Measurements from ENCODE around the gene OR4D1. TPM values are rescaled to one million over a fixed set of nuclear protein-coding genes. Genes with fewer than 3 reads are reported as not detected.

The OR4D1 gene
- total and polyA plus RNA-seq, 2 of the 8 experiments (the other 6 are each of a cell fraction or from before 2014, with no cell fraction given): 0.32 to 0.39 TPM

DNA sequence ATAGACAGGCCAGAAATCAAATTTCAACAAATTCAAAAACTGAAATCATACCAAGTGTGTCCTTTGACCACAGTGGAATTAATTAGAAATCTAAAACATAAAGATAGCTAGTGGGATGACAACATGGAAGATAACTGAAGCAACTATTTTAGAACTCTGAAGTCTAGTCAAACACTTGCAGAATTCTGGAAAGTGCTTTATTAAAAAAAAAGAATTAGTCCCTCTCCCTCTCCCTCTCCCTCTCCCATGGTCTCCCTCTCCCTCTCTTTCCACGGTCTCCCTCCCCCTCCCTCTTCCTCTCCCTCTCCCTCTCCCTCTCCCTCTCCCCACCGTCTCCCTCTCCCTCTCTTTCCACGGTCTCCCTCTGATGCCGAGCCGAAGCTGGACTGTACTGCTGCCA, 6.7 kb upstream of the OR4D1 start:
- Histone ChIP-seq H3K79me1 (ENCODE audit: low read depth, low read length) (no peaks in the 10 kb centered on the region), H2BK12ac (ENCODE audit: low read depth, low read length) (no peak overlapping the region), H2AK5ac (ENCODE audit: low read depth, low read length) (no peak overlapping the region), H3K23me2 (ENCODE audit: low read depth, low read length) (no peaks in the 10 kb centered on the region), H3K56ac (replicated peaks; ENCODE audit: insufficient read length, low read depth, low read length) (no peak overlapping the region), H3K4me3 (ENCODE audit: extremely low read depth in 1 of 4, insufficient read depth in 2 of 4, low read depth in 3 of 4, low read length in 4 of 4) (no peak overlapping the region), H3K4me1 (replicated peaks in 1 of 4; ENCODE audit: control insufficient read depth in 3 of 4, insufficient read depth in 4 of 4, low read length in 3 of 4) (no peaks in the 10 kb centered on the region), H4K20me1 (replicated peaks in 1 of 2; ENCODE audit: control insufficient read depth in 1 of 2, insufficient read depth in 2 of 2, low read length in 2 of 2) (no peaks in the 10 kb centered on the region), H3K4me2 (ENCODE audit: insufficient read depth in 1 of 2, low read depth in 2 of 2, low read length in 2 of 2) (no peak overlapping the region), H2BK5ac (ENCODE audit: low read depth, low read length) (no peak overlapping the region), H3K36me3 (ENCODE audit: control insufficient read depth in 2 of 4, insufficient read depth in 4 of 4, low read length in 3 of 4) (no peaks in the 10 kb centered on the region), H3K23ac (ENCODE audit: insufficient read length) (no peak overlapping the region), H3K79me2 (ENCODE audit: control insufficient read depth in 1 of 2, insufficient read depth in 2 of 2, low read length in 2 of 2) (no peaks in the 10 kb centered on the region), H4K91ac (replicated peaks; ENCODE audit: insufficient read length, low read length) (no peak overlapping the region), H2AFZ (ENCODE audit: low read length) (no peak overlapping the region), H4K8ac (ENCODE audit: extremely low read depth, insufficient read depth, low read length) (no peak overlapping the region), H2BK20ac (ENCODE audit: low read length) (no peak overlapping the region), H3K18ac (ENCODE audit: extremely low read depth, low read length) (no peak overlapping the region), H3K27ac (ENCODE audit: low read depth, low read length) (no peak overlapping the region), H4K5ac (ENCODE audit: insufficient read length, low read depth, low read length) (no peak overlapping the region), H3K14ac (ENCODE audit: insufficient read length) (no peak overlapping the region), H3K4ac (replicated peaks; ENCODE audit: insufficient read length, low read depth, low read length) (no peak overlapping the region), H2BK15ac (ENCODE audit: low read length) (no peak overlapping the region), H3K9me3 (ENCODE audit: insufficient read depth in 2 of 2, low read depth in 1 of 2, low read length in 1 of 2) (peaks cover 8 to 22% of the 10 kb centered on the region in 2 experiments; a peak in 3 of 4 replicates), H3K27me3 (replicated peaks in 1 of 4; ENCODE audit: control insufficient read depth in 3 of 4, extremely low read depth in 1 of 4, insufficient read depth in 3 of 4, low read length in 3 of 4) (peaks cover 0 to 1% (median 0%) of the 10 kb centered on the region in 4 experiments; a peak in 1 of 7 replicates), H2BK120ac (replicated peaks; ENCODE audit: low read depth, low read length) (no peak overlapping the region), H3K9ac (replicated peaks in 1 of 4; ENCODE audit: extremely low read depth in 1 of 4, low read depth in 3 of 4, low read length in 3 of 4) (no peak overlapping the region)
- DNase-seq (ENCODE audit: low read depth in 1 of 2, low spot score in 2 of 2) (no peak), FAIRE-seq (no peak)
- CTCF ChIA-PET (ENCODE audit: partially characterized antibody): interaction anchor here (0.7 kb wide), 1 partner anchor 86 kb away, joined by 3 read pairs; no protein-coding TSS in a partner anchor
- TF ChIP-seq CTBP2 (IDR thresholded peaks at IDR 0.05; ENCODE audit: borderline replicate concordance, insufficient read depth, insufficient read length, low read length) (no peak), HDAC2 (IDR thresholded peaks at IDR 0.05; ENCODE audit: borderline replicate concordance in 1 of 2, low read depth in 2 of 2, low read length in 2 of 2) (no peak)
- POLR2A ChIA-PET (ENCODE audit: partially characterized antibody): no interaction called here
- no CpG with 5 or more reads among the region's 5 CpGs for WGBS, 2 experiments (ENCODE audit: extremely low coverage in 1 of 2, insufficient coverage in 1 of 2, insufficient read length in 1 of 2, insufficient replicate concordance in 2 of 2, low coverage in 1 of 2, low lambda C conversion rate in 2 of 2, missing lambda C conversion rate in 1 of 2)

Data from H1 (cell line).